GM21619 (cell line): Measurements from ENCODE around the gene CTPS2.
"Not testable (repeated sequence)": the region's sequence is repeated elsewhere in the genome, so short reads cannot be mapped to it uniquely, and the experiment has no call there.

Source experiments
- ATAC-seq: cut with Tn5 transposase; IDR thresholded peaks from one replicate; pipeline ENCODE4 v1.9.1; 2021; ENCODE audit not compliant: unreplicated experiment

The CTPS2 gene

GRCh38 chrX:16712548-16713155 lies at the start of gene CTPS2:
CTPS2 (minus strand) TSS chrX:16712669; CDS start chrX:16702902, 9,767 bp downstream.
- ATAC-seq = peak; percentile 86

- ATAC-seq = not testable (repeated sequence)
Measured at GRCh38 chrX:16761500-16761899, 49.0 kb upstream of the CTPS2 start.

GRCh38 chrX:16756724-16757123 lies 44.3 kb upstream of the CTPS2 start:
- ATAC-seq = no peak

GRCh38 chrX:16754019-16754418 lies 41.5 kb upstream of the CTPS2 start:
- ATAC-seq = no peak

- ATAC-seq = no peak
Measured at GRCh38 chrX:16750136-16750535, 37.7 kb upstream of the CTPS2 start.

- ATAC-seq = no peak
Measured at GRCh38 chrX:16748425-16748824, 36.0 kb upstream of the CTPS2 start.

- ATAC-seq = no peak
Measured at GRCh38 chrX:16745659-16746058, 33.2 kb upstream of the CTPS2 start.

- ATAC-seq = no peak
Measured at GRCh38 chrX:16745102-16745501, 32.6 kb upstream of the CTPS2 start.

GRCh38 chrX:16743604-16744325 lies 31.3 kb upstream of the CTPS2 start:
- ATAC-seq = no peak

- no peak for ATAC-seq
Measured at GRCh38 chrX:16739574-16739973, 27.1 kb upstream of the CTPS2 start.

GRCh38 chrX:16737024-16737423 lies 24.6 kb upstream of the CTPS2 start:
- ATAC-seq = no peak

GRCh38 chrX:16733013-16733412 lies 20.5 kb upstream of the CTPS2 start:
- no peak for ATAC-seq

GRCh38 chrX:16730450-16730849 lies 18.0 kb upstream of the CTPS2 start:
- ATAC-seq = no peak

- ATAC-seq = no peak
Measured at GRCh38 chrX:16727637-16728036, 15.2 kb upstream of the CTPS2 start.

GRCh38 chrX:16726347-16726988 lies 14.0 kb upstream of the CTPS2 start:
- ATAC-seq = peak; percentile 85

GRCh38 chrX:16725072-16725471 lies 12.6 kb upstream of the CTPS2 start:
- no peak for ATAC-seq

- ATAC-seq = no peak
Measured at GRCh38 chrX:16722481-16722880, 10.0 kb upstream of the CTPS2 start.

- peak; percentile 97 for ATAC-seq
Measured at GRCh38 chrX:16719334-16720084, 7.0 kb upstream of the CTPS2 start, which contains the start of gene SYAP1. SYAP1 (plus strand) TSS chrX:16719612; CDS start chrX:16719725, 113 bp downstream.

GRCh38 chrX:16718824-16719333 lies 6.4 kb upstream of the CTPS2 start:
- ATAC-seq = peak; percentile 32

GRCh38 chrX:16716451-16716850 lies 4.0 kb upstream of the CTPS2 start:
- ATAC-seq = not testable (repeated sequence)

GRCh38 chrX:16715638-16716037 lies 3.2 kb upstream of the CTPS2 start:
- ATAC-seq = not testable (repeated sequence)
